GM04504 (cell line): Measurements from ENCODE around the gene LMNTD2.
"Not testable (repeated sequence)": the region's sequence is repeated elsewhere in the genome, so short reads cannot be mapped to it uniquely, and the experiment has no call there.

Experiments
- DNase-seq: peaks from one replicate; pipeline ENCODE4 v3.0.0-alpha.2; 2012; ENCODE audit warnings: low read depth

The LMNTD2 gene

GRCh38 chr11:533586-534395 lies 26.7 kb downstream of the LMNTD2 start:
- DNase-seq = no peak

- DNase-seq = no peak
These were observed 27.5 kb downstream of the LMNTD2 start for GRCh38 chr11:532986-533585.

- no peak for DNase-seq
These were observed 28.0 kb downstream of the LMNTD2 start for GRCh38 chr11:532527-532985.

GRCh38 chr11:531919-532526 lies 28.5 kb downstream of the LMNTD2 start:
- no peak for DNase-seq

- no peak for DNase-seq
These were observed 29.3 kb downstream of the LMNTD2 start for GRCh38 chr11:530960-531831.

GRCh38 chr11:529728-530411 lies 30.7 kb downstream of the LMNTD2 start:
- no peak for DNase-seq

GRCh38 chr11:528815-529727 lies 31.5 kb downstream of the LMNTD2 start:
- no peak for DNase-seq

GRCh38 chr11:528166-528814 lies 32.2 kb downstream of the LMNTD2 start:
- DNase-seq = no peak

- DNase-seq = no peak
These were observed 34.3 kb downstream of the LMNTD2 start for GRCh38 chr11:526192-526591.

GRCh38 chr11:521177-521688 lies 39.3 kb downstream of the LMNTD2 start:
- no peak for DNase-seq

- DNase-seq = no peak
These were observed 39.9 kb downstream of the LMNTD2 start for GRCh38 chr11:520428-521176.

GRCh38 chr11:518463-519202 lies 41.9 kb downstream of the LMNTD2 start:
- peak; percentile 97 for DNase-seq

GRCh38 chr11:516918-517685 lies 43.4 kb downstream of the LMNTD2 start:
- not testable (repeated sequence) for DNase-seq

- no peak for DNase-seq
These were observed 44.1 kb downstream of the LMNTD2 start for GRCh38 chr11:516400-516799.

- DNase-seq = no peak
These were observed 45.4 kb downstream of the LMNTD2 start for GRCh38 chr11:515131-515530.

- no peak for DNase-seq
These were observed 45.9 kb downstream of the LMNTD2 start for GRCh38 chr11:514606-515005.

GRCh38 chr11:512761-513595 lies 47.6 kb downstream of the LMNTD2 start:
- no peak for DNase-seq
